WERI-Rb-1 (cell line): ENCODE results near the gene ZNF526.

Experiments used
- DNase-seq: peaks from one replicate; pipeline ENCODE4 v3.0.0-alpha.2; 2020
- H3K27ac ChIP-seq: fragments of 250-450 bp; sonication (Bioruptor Pico); 2 replicates; pipeline ENCODE4 v1.5.1; 2020; ENCODE audit warnings: mild to moderate bottlenecking, moderate library complexity
- H3K27me3 ChIP-seq: fragments of 250-450 bp; sonication (Bioruptor Pico); 2 replicates; pipeline ENCODE4 v1.5.1; 2021; ENCODE audit warnings: mild to moderate bottlenecking, low read depth, moderate library complexity; ENCODE audit not compliant: insufficient read depth, severe bottlenecking
- H3K36me3 ChIP-seq: fragments of 250-450 bp; sonication (Bioruptor Pico); 2 replicates; pipeline ENCODE4 v1.5.1; 2020; ENCODE audit warnings: mild to moderate bottlenecking, moderate library complexity
- H3K4me3 ChIP-seq: 2 replicates; pipeline ENCODE4 v1.5.1; 2011; ENCODE audit warnings: low read depth, mild to moderate bottlenecking, control low read depth, low read length
- H3K9me3 ChIP-seq: fragments of 250-450 bp; sonication (Bioruptor Pico); 2 replicates; pipeline ENCODE4 v1.5.1; 2021; ENCODE audit warnings: mild to moderate bottlenecking, moderate library complexity; ENCODE audit not compliant: severe bottlenecking
- TF ChIP-seq, protein P1 (sequence below): IDR thresholded peaks from 2 replicates; pipeline ENCODE4 v1.5.1; 2011; ENCODE audit warnings: low read depth, mild to moderate bottlenecking, control low read depth, inconsistent platforms, low read length

Gene ZNF526

DNA sequence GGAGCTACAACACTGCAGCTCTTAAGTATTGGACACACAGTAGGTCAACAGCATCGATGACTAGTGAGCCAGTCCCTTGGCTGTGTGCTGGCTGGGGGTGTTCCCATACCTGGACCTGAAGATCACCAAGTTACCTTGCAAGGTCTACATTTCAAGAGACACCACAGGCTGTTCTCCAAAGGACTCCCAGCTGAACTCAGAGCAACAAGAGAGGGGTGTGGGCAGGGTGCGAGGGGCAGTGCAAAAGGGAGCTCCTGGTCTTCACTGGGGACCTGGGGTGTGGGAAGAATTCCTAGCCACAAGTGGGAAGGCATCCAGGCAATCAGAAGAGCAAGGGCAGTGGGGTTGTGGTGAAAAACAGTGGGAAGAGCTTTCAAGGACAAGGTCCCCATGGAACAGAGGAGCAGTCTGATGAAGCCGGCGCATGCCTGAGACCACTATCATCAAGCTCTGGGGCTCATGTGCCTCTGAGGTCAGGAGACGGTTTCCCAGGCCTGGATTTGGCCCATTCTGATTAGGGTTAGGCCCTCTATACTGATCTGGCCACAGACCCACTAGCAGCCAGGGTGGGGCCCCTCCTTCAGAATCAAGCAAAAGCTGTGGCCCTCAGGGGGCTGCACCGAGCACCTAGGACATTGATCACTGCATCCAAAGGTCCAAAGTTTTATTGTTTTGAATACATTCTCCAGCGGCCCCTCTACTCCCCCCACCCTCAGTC is 27.0 kb downstream of the ZNF526 start:
- Histone ChIP-seq H3K27me3 (no peaks in the 10 kb centered on the region), H3K36me3 (peaks cover 20% of the 10 kb centered on the region), H3K4me3 (no peak overlapping the region), H3K27ac (peak overlapping the region; percentile 38; the same call in 1 of the 2 replicates), H3K9me3 (no peaks in the 10 kb centered on the region)
- no peak for DNase-seq
- TF ChIP-seq, protein P1, sequence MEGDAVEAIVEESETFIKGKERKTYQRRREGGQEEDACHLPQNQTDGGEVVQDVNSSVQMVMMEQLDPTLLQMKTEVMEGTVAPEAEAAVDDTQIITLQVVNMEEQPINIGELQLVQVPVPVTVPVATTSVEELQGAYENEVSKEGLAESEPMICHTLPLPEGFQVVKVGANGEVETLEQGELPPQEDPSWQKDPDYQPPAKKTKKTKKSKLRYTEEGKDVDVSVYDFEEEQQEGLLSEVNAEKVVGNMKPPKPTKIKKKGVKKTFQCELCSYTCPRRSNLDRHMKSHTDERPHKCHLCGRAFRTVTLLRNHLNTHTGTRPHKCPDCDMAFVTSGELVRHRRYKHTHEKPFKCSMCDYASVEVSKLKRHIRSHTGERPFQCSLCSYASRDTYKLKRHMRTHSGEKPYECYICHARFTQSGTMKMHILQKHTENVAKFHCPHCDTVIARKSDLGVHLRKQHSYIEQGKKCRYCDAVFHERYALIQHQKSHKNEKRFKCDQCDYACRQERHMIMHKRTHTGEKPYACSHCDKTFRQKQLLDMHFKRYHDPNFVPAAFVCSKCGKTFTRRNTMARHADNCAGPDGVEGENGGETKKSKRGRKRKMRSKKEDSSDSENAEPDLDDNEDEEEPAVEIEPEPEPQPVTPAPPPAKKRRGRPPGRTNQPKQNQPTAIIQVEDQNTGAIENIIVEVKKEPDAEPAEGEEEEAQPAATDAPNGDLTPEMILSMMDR, result no peak

DNA sequence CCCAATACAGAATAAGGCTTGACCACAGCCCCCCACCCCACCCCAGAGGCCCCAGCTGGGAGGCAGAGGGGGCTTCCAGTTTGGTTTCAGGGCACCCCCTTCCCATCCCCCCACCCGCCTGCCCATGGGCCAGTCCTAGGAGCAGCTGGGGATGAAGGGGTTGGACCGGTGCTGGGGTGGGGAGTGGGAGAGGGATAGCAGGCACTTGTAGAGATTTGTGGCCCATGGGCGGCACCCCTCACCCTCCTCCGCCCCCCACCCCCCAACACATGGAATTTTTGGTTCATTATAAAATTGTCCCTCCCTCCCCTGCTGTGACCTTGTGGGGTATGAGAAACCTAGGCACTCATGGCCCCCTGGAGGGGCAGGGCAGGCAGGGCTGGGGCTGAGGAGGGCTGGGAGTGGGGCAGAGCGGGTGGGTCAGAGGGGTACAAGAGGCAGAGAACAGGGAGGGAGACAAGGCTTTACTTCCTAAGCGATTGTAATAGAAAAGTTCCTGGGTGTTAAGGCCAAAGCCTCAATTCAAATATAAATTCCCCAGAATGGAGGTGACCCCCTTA is 27.6 kb downstream of the ZNF526 start:
- Histone ChIP-seq H3K36me3 (peaks cover 20% of the 10 kb centered on the region), H3K27ac (no peak overlapping the region), H3K9me3 (no peaks in the 10 kb centered on the region), H3K4me3 (no peak overlapping the region), H3K27me3 (no peaks in the 10 kb centered on the region)
- no peak for DNase-seq
- TF ChIP-seq, protein P1, result no peak

DNA sequence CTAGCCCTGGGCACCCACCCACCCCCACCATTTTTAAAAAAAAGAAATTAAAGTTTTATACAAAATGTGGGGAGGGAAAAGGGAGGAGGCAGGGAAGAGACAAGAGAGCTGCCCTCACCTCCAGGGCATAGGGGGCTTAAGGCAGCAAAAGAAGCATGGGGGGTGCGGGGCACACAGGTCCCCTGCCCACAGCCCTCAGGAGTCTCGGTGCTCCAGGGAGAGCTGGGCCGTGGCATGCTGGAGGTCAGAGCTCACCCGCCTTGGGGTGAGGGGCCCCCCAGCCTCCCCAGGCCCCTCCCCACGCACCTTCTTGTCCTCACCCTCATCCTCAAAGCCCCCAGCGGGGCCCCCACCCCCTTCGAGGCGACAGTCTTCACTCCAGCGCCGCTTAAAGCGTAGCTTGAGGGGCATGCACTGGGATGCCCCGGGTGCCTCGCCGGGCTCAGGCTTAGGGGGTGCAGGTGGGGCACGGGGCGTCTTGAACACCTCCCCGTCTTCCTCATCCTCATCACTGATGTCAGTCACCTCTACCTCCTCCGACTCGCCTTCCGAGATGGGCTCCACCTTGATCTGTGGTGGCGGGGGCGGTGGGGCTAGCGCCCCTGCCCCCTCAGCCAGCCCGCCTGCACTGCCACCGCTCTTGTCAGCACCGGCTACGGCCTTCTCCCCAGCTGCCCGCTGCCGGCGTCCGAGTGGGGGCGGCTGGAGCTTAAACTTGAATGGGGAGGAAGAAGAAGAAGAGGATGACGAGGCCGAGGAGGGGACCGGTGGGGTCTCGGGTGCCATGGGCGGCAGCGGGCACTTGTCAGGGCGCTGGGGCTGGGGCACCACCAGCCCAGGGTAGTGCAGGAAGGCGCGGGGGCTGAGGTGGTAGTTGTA is 28.4 kb downstream of the ZNF526 start:
- TF ChIP-seq, protein P1, result no peak
- peaks cover 20% of the 10 kb centered on the region for H3K36me3 ChIP-seq
- no peaks in the 10 kb centered on the region for H3K27me3 ChIP-seq
- no peaks in the 10 kb centered on the region for H3K9me3 ChIP-seq
- no peak for DNase-seq
- no peak overlapping the region for H3K4me3 ChIP-seq
- no peak overlapping the region for H3K27ac ChIP-seq

DNA sequence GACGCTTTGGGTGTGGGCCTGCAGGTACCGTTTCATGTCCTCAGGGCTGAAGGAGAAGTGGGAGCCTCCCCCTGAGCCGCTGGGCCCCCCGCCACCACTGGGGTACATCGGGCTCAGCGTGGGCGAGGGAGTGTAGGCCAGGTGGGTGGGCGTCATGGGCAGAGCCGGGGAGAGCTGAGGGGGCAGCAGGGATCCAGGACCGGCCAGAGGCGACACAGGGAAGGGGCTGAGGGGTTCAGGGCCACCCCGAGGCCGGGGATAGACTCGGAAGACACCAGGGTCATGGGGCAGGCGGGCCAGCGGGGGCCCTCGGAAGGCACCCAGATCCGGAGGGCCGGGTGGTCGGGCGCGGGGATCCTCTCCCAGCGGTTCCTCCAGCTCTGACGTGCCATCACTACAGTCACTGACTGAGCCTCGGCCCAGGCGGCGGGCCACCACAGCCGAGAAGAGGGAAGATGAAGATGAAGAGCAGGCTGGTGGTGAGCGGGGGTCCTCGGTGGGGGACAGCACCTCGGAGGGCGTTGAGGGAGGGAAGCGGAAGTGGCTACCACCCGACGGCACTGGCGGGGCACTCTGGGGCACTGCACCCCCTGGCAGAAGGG is 29.1 kb downstream of the ZNF526 start:
- TF ChIP-seq, protein P1, result no peak
- H3K9me3 ChIP-seq, result no peaks in the 10 kb centered on the region
- H3K4me3 ChIP-seq, result no peak overlapping the region
- no peak for DNase-seq
- H3K27ac ChIP-seq, result no peak overlapping the region
- peaks cover 20% of the 10 kb centered on the region for H3K36me3 ChIP-seq
- no peaks in the 10 kb centered on the region for H3K27me3 ChIP-seq

DNA sequence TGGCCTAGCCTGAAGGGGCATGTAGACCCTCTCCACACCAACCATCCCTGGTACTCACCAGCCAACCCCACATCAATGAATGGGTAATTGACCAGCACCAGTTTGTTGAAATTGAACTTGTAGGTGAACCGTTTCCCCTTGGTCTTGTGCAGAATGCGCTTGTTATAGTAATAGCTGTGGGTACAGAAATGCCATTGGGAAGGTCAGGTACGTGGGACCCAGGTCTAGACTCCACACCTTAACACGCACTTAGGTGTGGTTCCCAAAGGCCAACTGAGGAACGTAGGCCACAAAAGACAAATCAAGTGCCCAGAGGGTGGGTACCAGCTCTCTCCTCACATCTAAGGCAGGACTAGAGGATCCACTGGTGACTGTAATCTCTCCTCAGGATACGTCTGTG is 29.7 kb downstream of the ZNF526 start:
- H3K36me3 ChIP-seq, result peaks cover 20% of the 10 kb centered on the region
- no peaks in the 10 kb centered on the region for H3K27me3 ChIP-seq
- no peak overlapping the region for H3K27ac ChIP-seq

More for the DNA sequence above, 29.7 kb downstream of the ZNF526 start:
- no peak for DNase-seq
- Histone ChIP-seq H3K9me3 (no peaks in the 10 kb centered on the region), H3K4me3 (no peak overlapping the region)
- TF ChIP-seq, protein P1, result no peak
